Glutamatergic neuron (in vitro differentiated cells): ENCODE measurements around the gene SF3B4. TPM values are rescaled to one million over a fixed set of nuclear protein-coding genes. Genes with fewer than 3 reads are reported as not detected.

Experiments
- DNase-seq: peaks from one replicate; pipeline ENCODE4 v3.0.0; 2022
- H3K27ac Mint-ChIP-seq: one replicate; pipeline ENCODE4 v1.8.0; 2020; ENCODE audit warnings: mild to moderate bottlenecking, mixed read lengths, inconsistent platforms; ENCODE audit not compliant: unreplicated experiment
- H3K27me3 Mint-ChIP-seq: one replicate; pipeline ENCODE4 v1.8.0; 2020; ENCODE audit warnings: mild to moderate bottlenecking, moderate library complexity, mixed read lengths, inconsistent platforms; ENCODE audit not compliant: unreplicated experiment
- H3K36me3 Mint-ChIP-seq: one replicate; pipeline ENCODE4 v1.8.0; 2020; ENCODE audit warnings: mild to moderate bottlenecking, mixed read lengths, inconsistent platforms; ENCODE audit not compliant: unreplicated experiment
- H3K4me1 Mint-ChIP-seq: one replicate; pipeline ENCODE4 v1.8.0; 2020; ENCODE audit warnings: mild to moderate bottlenecking, low read depth, mixed read lengths, inconsistent platforms; ENCODE audit not compliant: unreplicated experiment
- H3K4me3 Mint-ChIP-seq: one replicate; pipeline ENCODE4 v1.8.0; 2020; ENCODE audit warnings: mild to moderate bottlenecking, mixed read lengths, inconsistent platforms; ENCODE audit not compliant: unreplicated experiment
- H3K9me3 Mint-ChIP-seq: one replicate; pipeline ENCODE4 v1.8.0; 2020; ENCODE audit warnings: mild to moderate bottlenecking, moderate library complexity, mixed read lengths, inconsistent platforms; ENCODE audit not compliant: unreplicated experiment
- total RNA-seq: library from RNA; stranded (reverse); fragmentation: NEBNext Ultra II Directional; extraction: Animal tissue kit (Norgen Biotek cat#: 25700); gene quantifications from one replicate; pipeline ENCODE4 v1.2.1, GENCODE V29; 2021; ENCODE audit not compliant: unreplicated experiment
- TF ChIP-seq, protein P1 (sequence below): fragments of 200-600 bp; sonication (generic); IDR thresholded peaks from one replicate; pipeline ENCODE4 v1.5.0; 2021; ENCODE audit not compliant: partially characterized antibody, unreplicated experiment

Gene SF3B4
- total RNA-seq, 1 donor from 2014 or later, result 47.3 TPM

DNA sequence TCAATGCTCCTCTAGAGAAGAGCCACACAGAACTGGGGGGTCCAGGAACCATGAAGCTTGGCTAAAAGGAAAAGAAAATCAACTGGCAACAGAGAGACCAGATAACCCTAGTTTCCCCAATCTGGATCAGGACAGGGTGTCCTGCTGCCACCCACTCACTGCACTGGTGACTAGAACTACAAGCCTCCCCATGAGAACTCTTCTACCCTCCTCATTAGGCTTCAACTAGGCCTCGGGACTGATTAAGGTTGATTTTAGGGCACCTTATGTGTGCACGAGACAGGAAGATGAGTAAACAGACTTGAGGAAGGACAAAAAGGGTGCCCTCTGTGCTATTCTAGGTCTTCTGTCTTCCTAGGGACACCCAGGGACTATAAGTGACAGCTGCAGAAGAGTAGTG, 2.3 kb upstream of the SF3B4 start:
- H3K9me3 Mint-ChIP-seq, result peaks cover 10% of the 10 kb centered on the region
- peak overlapping the region; percentile 38 for H3K4me3 Mint-ChIP-seq
- DNase-seq, result no peak
- TF ChIP-seq, protein P1, sequence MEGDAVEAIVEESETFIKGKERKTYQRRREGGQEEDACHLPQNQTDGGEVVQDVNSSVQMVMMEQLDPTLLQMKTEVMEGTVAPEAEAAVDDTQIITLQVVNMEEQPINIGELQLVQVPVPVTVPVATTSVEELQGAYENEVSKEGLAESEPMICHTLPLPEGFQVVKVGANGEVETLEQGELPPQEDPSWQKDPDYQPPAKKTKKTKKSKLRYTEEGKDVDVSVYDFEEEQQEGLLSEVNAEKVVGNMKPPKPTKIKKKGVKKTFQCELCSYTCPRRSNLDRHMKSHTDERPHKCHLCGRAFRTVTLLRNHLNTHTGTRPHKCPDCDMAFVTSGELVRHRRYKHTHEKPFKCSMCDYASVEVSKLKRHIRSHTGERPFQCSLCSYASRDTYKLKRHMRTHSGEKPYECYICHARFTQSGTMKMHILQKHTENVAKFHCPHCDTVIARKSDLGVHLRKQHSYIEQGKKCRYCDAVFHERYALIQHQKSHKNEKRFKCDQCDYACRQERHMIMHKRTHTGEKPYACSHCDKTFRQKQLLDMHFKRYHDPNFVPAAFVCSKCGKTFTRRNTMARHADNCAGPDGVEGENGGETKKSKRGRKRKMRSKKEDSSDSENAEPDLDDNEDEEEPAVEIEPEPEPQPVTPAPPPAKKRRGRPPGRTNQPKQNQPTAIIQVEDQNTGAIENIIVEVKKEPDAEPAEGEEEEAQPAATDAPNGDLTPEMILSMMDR, result no peak
- H3K36me3 Mint-ChIP-seq, result peaks cover 4% of the 10 kb centered on the region
- H3K4me1 Mint-ChIP-seq, result peaks cover 12% of the 10 kb centered on the region
- H3K27ac Mint-ChIP-seq, result peak overlapping the region; percentile 22
- H3K27me3 Mint-ChIP-seq, result peaks cover 12% of the 10 kb centered on the region

DNA sequence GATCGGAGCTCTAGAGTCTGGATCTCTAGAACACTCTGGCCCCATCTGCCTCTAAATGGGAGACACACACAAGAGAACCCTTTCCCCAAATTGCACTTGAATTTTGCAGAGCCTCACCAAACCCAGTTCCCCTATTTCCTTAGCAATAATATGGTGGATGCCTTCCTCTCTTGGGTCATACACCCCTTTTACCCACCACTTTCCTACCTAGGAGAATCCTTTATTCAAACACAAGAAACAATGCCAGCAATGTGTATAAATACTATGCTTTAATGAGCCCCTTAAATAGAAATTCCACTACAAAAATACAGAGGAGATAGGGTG, 760 bp upstream of the SF3B4 start:
- TF ChIP-seq, protein P1, result no peak
- Mint-ChIP-seq H3K36me3 (peaks cover 9% of the 10 kb centered on the region), H3K9me3 (peaks cover 10% of the 10 kb centered on the region), H3K4me1 (peaks cover 12% of the 10 kb centered on the region), H3K27ac (peak overlapping the region; percentile 99), H3K4me3 (peak overlapping the region; percentile 100), H3K27me3 (peaks cover 12% of the 10 kb centered on the region)
- no peak for DNase-seq

DNA sequence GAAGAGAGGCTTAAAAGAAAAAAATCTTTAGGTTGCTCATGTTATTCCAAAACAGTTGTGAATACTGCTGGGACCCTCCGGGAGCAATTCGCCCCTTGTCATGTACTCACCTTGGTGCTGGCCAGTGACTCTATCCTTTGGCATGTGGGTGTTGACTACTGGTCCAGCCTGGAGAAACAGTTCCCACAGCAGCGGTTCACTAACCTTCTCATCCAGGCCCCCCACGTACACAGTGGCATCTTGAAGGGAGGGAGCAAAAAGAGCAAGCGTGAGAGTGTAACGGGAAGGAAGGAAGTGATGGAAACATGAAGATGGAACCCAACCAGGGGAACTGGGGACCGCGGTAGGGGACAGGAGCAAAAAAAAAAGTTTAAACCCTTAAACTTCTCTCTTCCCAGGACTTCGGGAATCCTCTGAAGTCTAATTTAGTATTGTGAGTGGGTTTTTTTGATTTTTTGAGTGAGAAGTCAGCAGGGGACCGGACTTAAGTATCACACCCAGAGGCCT, 494 bp downstream of the SF3B4 start:
- Mint-ChIP-seq H3K27ac (peak overlapping the region; percentile 84), H3K27me3 (peaks cover 12% of the 10 kb centered on the region), H3K9me3 (peaks cover 10% of the 10 kb centered on the region), H3K36me3 (peaks cover 9% of the 10 kb centered on the region), H3K4me1 (peaks cover 12% of the 10 kb centered on the region), H3K4me3 (peak overlapping the region; percentile 100)
- no peak for DNase-seq
- TF ChIP-seq, protein P1, result no peak

DNA sequence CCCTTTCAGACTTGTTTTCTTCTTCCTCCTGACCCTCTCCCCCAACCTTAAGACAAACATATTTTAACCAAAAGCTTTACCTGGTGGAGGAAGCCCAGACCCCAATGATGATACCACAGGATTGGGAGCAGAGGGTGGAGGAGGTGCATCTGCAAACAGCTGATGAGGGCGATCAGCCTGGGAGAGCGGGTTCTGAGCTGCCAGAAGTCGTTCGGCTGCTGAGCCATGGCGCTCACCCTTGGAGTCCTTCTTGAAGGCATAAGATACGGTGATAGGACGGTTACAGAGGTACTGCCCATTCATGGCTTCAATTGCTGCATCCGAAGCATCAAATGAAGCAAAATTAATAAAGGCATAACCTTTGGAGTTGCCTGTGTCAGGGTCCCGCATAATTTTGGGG, 1.3 kb downstream of the SF3B4 start:
- Mint-ChIP-seq H3K9me3 (peaks cover 9% of the 10 kb centered on the region), H3K4me1 (peaks cover 12% of the 10 kb centered on the region), H3K27ac (no peak overlapping the region), H3K4me3 (peak overlapping the region; percentile 100), H3K36me3 (peaks cover 9% of the 10 kb centered on the region), H3K27me3 (peaks cover 9% of the 10 kb centered on the region)
- DNase-seq, result no peak
- TF ChIP-seq, protein P1, result no peak

DNA sequence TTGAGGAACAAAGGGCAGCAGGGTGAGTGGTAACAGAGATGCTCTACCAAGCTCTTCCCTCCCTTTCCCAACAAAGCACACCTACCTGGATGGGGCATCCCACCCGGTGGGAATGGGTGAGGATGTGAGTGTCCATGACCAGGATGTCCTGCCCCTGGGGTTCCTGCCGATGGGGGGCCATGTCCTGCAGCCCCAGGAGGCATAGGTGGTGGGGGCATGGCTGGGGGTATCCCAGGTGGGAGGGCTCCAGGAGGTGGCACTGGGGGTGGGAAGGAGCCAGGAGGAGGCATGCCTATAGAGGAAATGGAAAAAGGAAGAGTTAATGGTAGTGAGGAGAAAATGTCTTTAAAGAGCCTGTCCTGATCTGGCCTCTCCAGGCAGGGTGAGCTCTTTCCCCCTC, 1.9 kb downstream of the SF3B4 start:
- DNase-seq, result no peak
- Mint-ChIP-seq H3K9me3 (peaks cover 9% of the 10 kb centered on the region), H3K36me3 (peaks cover 9% of the 10 kb centered on the region), H3K27ac (no peak overlapping the region), H3K4me1 (peaks cover 12% of the 10 kb centered on the region), H3K27me3 (peaks cover 9% of the 10 kb centered on the region), H3K4me3 (peak overlapping the region; percentile 100)
- TF ChIP-seq, protein P1, result no peak
